Lower leg skin (tissue), 4 donors: ENCODE measurements around the gene REST. TPM values are rescaled to one million over a fixed set of nuclear protein-coding genes. Genes with fewer than 3 reads are reported as not detected.

Experiments
- DNase-seq, 2 donors: peaks; one replicate each; pipeline ENCODE4 v3.0.0-alpha.2; 2019; ENCODE audit warnings: low spot score in 2 of 2
- H3K4me3 ChIP-seq: fragments of 200-600 bp; sonication (generic); 2 replicates; pipeline ENCODE4 v1.5.1; 2017; ENCODE audit warnings: mild to moderate bottlenecking, low read depth; ENCODE audit not compliant: poor library complexity, severe bottlenecking
- POLR2A ChIP-seq, 2 donors: fragments of 450-650 bp; IDR thresholded peaks; one replicate each; pipeline ENCODE4 v1.6.1; 2016 to 2017; ENCODE audit warnings: antibody characterized with exemption in 2 of 2, mild to moderate bottlenecking in 1 of 2, moderate library complexity in 1 of 2
- WGBS, 2 donors: methylation state at CpG; one replicate each; pipeline ENCODE4 v1.1.5; 2018; 5-methylcytosine and 5-hydroxymethylcytosine counted together
- intact Hi-C: fragments of 100-400 bp; cut with DNase I; formaldehyde crosslinking; loops from one replicate; pipeline ENCODE4 v1.15.0; 2023; ENCODE audit warnings: low total_unique reads
- total RNA-seq, 4 donors: library from RNA; depleted of rRNA; stranded (reverse); fragments of >200 nt; gene quantifications; one replicate each; pipeline ENCODE4 v1.1.0, GENCODE V29; 2016
- TF ChIP-seq, protein P1 (sequence below), 3 donors: fragments of 450-650 bp; IDR thresholded peaks; one replicate each; pipeline ENCODE4 v1.5.1; 2016; ENCODE audit warnings: antibody characterized with exemption in 3 of 3, mild to moderate bottlenecking in 3 of 3, moderate library complexity in 2 of 3

REST gene
- total RNA-seq, 4 donors from 2014 or later: 29.2 to 48.2 (median 41.7) TPM

DNA sequence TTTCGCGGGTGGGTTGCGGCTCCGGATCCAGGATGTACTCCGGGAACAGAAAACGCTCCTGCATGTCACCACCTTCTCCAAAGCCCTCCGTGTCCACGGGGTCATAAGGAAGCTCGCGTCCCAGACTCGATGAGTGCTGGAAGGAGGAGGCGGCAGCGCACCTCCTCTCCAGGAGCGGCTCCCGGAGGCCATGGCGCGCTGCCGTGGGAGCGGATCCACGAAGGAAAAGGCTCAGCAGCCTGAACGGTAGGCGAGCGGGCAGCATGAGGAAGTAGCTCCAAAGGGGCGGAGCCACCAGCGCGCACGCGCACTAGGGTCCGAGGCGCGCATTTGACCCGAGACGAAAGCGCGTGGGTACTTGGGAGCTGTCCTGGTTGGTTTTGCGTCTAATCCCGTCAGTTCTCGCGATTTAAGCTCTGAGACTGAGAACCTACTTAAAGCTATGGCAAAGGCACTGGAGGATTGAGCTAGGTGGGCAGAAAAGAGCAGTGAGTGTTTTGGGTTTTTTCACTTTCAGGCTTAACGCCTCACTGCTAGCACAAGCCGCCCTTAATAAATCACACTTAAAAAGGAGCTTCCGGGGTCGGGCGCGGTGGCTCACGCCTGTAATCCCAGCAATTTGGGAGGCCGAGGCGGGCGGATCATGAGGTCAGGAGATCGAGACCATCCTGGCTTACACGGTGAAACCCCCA lies 69.8 kb downstream of the REST start, which contains the start of gene NOA1:
Gene NOA1, minus strand, starts transcription at position 286 of the 692 bp plus-strand sequence. Its CDS starts 21 bp downstream, at position 265.
- WGBS, 2 donors: 0 to 1% methylated on average over 44 to 50 of the region's 51 CpGs

DNA sequence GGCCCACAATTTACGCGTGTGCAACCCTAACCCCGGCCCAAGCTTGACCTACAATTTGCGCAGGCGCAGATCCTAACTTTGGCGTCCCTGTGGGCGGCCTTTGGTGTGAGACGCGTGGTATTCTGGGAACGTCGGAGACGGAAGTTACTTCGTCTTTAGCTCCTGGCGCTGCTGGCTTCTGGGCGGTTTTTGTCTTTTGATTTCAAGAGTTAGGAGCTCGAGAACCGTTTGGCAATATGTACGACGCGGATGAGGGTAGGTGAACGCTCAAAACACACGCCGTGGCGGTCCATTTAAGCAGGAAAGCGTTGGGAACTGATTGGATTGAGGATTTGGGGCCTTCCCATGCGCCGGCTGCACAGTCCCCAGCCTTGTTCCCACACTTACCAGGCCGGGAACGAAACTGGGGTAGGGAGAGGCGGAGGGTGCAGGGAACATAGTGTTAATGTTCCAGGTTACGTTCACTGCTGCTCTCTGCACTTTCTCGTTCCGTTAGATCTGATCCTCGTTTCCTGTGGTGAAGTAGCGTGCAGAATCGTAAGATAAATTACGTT lies 71.1 kb downstream of the REST start, which contains the start of gene POLR2B:
Gene POLR2B, plus strand, starts transcription at position 147 of the 554 bp plus-strand sequence. Its CDS starts 90 bp downstream, at position 237.
- 0 to 1% methylated on average over 37 of the region's 37 CpGs for WGBS, 2 donors
- DNase-seq: peak; percentile 94 to 98
- peak within 1 kb of the TSS; percentile 74 for H3K4me3 ChIP-seq
- intact Hi-C loops: no loop called here
- TF ChIP-seq, protein P1, sequence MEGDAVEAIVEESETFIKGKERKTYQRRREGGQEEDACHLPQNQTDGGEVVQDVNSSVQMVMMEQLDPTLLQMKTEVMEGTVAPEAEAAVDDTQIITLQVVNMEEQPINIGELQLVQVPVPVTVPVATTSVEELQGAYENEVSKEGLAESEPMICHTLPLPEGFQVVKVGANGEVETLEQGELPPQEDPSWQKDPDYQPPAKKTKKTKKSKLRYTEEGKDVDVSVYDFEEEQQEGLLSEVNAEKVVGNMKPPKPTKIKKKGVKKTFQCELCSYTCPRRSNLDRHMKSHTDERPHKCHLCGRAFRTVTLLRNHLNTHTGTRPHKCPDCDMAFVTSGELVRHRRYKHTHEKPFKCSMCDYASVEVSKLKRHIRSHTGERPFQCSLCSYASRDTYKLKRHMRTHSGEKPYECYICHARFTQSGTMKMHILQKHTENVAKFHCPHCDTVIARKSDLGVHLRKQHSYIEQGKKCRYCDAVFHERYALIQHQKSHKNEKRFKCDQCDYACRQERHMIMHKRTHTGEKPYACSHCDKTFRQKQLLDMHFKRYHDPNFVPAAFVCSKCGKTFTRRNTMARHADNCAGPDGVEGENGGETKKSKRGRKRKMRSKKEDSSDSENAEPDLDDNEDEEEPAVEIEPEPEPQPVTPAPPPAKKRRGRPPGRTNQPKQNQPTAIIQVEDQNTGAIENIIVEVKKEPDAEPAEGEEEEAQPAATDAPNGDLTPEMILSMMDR (IDR thresholded peaks at IDR 0.05): no peak
- no peak for TF ChIP-seq POLR2A (IDR thresholded peaks at IDR 0.05)

More for the DNA sequence above, 69.8 kb downstream of the REST start, which contains the start of gene NOA1:
- TF ChIP-seq, protein P1 (IDR thresholded peaks at IDR 0.05): no peak
- TF ChIP-seq POLR2A (IDR thresholded peaks at IDR 0.05): no peak
- peak; percentile 99 to 100 for DNase-seq
- intact Hi-C loops: no loop called here
- H3K4me3 ChIP-seq: peak within 1 kb of the TSS; percentile 95

DNA sequence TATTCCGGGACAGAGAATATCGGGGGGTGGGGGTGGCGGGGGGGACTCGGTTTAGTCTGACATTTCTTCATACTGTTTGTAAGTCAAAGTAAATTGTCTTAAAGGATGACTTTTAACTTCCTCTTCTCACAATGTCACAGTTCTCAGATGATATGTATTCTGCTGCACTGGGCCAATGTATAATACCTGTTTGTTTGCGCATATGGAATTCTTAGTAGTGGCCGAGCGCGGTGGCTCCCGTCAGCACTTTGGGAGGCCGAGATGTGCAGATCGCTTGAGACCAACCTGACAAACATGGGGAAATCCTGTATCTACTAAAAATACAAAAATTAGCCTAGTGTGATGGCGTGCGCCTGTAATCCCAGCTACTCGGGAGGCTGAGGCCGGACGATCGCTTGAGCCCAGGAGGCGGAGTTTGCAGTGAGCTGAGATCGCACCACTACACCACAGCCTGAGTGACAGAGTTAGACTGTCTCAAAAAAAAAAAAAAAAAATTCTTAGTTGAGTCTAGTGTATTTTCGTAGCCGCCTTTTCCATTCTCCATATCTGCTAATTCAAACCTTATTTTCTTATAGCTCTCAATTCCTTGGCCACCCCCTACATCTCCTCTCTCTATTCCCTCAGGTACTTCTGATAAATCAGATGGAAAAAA lies 71.8 kb downstream of the REST start:
- peak in 1 of 2 donors; percentile 82 for DNase-seq
- H3K4me3 ChIP-seq: peak overlapping the region; percentile 74
- TF ChIP-seq POLR2A (IDR thresholded peaks at IDR 0.05): no peak
- intact Hi-C loops: no loop called here
- WGBS, 2 donors: 8% methylated on average over 21 of the region's 21 CpGs

DNA sequence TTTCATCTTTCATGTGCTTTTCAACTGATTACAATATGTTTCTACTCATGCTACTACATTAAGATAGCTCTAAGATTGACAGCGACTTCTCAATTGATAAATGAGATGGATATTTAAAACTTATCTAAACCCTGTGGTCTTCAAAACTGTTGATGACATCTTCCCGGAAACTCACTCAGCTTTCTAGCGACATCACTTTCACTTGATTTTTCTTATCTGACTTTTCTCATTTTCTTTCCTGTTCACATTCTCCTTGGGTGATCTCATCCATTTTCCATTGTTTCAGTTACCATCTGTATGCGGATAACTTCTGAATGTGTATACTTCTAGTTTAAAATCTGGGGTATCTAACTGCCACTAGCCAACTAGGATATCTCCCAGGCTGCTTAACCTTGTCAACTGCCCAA lies 74.1 kb downstream of the REST start:
- intact Hi-C loops: no loop called here
- WGBS, 2 donors: 71 to 72% methylated on average over 4 of the region's 4 CpGs
- DNase-seq: no peak
- TF ChIP-seq POLR2A (IDR thresholded peaks at IDR 0.05): no peak
- TF ChIP-seq, protein P1 (IDR thresholded peaks at IDR 0.05): no peak
- H3K4me3 ChIP-seq: no peak overlapping the region

DNA sequence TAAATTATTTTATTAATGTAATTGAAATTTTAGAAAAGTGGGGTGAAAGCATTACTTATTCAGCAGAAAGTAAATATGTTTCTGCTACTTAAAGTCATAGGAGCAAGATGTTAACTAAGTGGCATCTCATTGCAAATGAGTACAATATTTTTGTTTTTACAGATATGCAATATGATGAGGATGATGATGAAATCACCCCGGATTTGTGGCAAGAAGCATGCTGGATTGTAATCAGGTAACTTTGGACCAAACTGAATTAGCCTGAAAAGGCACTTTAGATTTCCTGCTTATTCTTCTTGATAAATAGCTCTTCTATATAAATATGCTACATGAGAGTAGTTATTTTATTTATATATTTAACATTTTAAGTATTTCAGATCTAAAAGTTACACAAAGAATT lies 78.5 kb downstream of the REST start:
- DNase-seq: no peak
- intact Hi-C loops: no loop called here
- H3K4me3 ChIP-seq: no peak overlapping the region
- no peak for TF ChIP-seq POLR2A (IDR thresholded peaks at IDR 0.05)
- TF ChIP-seq, protein P1 (IDR thresholded peaks at IDR 0.05): no peak
- 89 to 91% methylated on average over 1 of the region's 1 CpG for WGBS, 2 donors

DNA sequence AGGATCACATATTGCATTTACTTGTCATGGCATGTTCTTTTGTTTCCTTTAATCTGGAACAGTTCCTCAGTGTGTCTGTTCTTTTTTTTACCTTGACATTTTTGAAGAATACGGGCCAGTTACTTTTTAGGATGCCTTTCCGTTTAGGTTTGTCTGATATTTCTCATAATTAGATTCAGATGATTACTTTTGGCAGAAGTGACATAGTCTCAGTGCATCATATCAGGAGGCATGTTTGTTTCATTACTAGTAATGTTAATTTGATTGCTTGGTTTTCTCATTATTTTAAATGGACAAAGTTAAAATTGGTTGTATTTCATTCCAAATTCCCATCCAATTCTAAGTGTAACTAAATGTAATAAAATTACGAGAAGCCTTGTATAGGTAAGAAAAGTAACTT lies 79.3 kb downstream of the REST start:
- WGBS, 2 donors: 77 to 80% methylated on average over 3 of the region's 3 CpGs
- no peak overlapping the region for H3K4me3 ChIP-seq
- intact Hi-C loops: no loop called here
- no peak for TF ChIP-seq POLR2A (IDR thresholded peaks at IDR 0.05)
- TF ChIP-seq, protein P1 (IDR thresholded peaks at IDR 0.05): no peak
- DNase-seq: no peak
